Activated CD4-positive, alpha-beta T cell treated with anti-CD3 and anti-CD28 coated beads, Interleukin-2, amount 50 U/mL, for 4 hours (primary cell): ENCODE measurements around the gene CHPF2.

Experiments used
- DNase-seq, 2 experiments: peaks; one replicate each; pipeline ENCODE4 v3.0.0-alpha.2; 2020

The CHPF2 gene

DNA sequence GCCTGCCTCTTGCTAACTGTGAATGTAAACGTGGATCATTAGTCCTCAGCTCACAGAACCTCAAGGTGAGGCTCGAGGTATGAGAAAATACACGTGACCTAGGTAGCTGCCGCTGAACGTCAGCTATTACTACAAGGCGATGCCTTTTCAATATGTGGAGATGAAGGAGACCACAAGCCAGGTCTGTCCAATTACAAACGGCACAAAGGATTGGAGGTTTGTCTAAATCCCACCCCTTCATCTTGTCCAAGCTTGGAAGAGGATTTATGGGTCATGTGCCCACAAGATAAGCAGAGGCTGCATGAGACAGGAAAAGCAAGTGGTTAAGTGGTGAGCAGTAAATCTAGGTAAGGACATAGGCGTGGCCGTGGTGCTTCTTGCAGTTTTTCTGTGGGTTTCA, 25.4 kb upstream of the CHPF2 start:
- DNase-seq = no peak

DNA sequence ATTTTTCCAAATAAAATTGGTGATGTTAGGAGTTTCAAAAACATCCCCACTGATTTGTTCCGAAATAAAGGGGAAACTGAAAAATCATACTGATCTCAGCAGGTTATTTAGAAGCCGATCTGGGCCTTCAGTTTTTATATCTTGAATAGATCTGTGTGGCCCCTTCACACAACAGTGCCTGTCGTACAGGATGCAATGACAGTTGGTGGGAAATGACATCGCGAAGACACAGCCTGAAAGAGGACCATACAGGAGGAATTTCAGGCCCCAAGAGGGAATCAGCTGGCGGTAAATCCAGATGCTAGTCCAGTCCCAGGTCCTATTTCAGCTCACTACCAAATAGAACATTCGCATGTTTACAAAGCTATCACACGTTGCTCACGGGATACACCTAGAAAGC, 25.0 kb upstream of the CHPF2 start:
- DNase-seq = no peak

DNA sequence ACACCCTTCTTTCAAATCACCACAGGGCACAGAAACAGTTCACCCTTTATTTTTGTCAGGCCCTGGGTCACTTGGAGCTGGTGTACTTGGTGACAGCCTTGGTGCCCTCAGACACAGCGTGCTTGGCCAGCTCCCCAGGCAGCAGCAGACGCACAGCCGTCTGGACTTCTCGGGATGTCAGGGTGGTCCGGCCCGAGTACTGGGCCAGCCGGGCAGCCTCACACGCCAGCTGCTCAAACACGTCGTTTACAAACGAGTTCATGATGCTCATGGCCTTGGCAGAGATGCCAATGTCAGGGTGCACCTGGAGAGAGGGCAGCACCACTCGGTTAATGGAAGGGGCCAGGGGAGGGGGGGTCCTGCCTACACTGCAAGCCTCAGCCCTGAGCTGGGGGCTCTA, 24.5 kb upstream of the CHPF2 start:
- DNase-seq = no peak

DNA sequence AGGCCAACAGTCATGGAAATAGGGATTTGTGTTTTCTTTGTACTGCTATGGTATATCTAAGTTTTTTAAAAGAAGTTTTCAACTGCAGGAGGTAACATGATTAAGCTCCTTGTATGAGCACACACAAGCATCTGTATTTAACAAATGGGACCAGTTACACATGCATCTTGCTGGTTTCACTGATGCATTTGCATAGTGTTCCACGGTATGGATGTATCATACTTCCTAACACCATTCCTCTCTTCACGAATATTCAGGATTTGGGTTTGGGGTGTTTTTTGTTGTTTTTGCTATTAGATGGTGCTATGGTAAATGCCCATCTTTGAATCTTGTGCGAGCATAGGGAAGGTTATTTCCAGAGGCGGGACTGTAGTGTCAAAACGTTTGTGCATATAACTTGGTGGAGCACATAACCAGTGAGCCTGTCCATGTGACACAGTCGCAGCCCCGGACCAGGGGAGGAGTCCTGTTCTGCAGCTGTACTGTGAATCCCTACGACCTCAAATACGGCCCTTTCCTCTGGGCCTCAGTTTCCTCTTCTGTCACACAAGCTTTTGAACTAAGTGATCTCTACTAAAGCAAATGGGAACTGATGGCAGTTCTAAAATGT, 23.9 kb upstream of the CHPF2 start:
- DNase-seq = no peak

DNA sequence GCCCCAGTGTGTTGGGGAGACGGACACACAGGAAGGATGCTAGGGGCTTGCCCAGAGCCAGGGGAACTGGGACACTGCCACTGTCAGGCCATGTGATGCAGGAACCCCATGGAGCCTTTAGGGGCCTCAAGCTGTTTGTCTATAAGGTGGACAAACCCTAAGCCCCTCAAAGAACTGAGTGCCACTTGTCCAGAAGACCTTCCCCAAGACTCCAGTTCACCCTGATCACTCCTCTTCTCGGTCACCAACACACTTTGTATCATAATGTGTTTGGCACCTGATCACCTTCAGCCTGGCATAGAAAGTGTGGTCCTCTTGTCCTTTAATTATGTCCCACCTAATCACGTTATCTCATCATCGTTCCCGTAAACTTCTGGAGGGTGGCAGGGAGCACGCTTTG, 22.7 kb upstream of the CHPF2 start:
- no peak for DNase-seq

DNA sequence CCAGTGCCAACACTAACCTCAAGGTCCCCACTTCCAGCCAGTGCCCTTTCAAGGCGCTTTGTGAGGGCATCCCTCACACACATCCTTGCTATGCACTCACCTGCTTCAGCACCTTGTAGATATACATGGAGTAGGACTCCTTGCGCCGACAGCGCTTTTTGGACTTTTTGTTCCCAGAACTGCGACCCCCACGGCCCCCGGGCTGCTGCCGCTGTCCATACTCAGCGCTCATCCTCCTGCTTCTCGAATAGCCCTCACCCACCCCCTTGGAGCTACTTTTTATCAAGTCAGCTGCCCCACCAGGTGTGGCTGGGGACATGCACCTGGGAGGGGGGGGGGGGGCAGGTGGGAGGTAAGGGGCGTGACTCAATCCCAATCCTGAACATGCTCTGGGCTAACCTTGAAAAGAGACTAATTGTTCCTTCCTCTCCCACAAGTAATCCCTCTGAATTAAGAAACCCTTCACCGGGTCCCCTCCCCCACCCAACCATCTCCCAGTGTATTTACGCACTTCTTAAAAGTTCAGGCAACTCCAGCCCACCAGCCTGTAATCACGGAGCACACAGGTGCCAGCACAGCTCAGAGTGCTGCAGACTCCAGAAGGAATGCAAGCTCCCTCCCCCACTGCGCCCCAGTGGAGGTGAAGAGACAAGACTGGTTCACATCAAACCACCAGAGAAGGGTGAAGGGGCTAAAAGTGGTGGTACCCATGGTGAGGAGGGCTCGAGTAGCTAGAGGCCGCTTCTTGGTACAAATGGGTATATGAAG, 22.0 kb upstream of the CHPF2 start, which contains the start of gene H2BK1:
Gene H2BK1 (minus strand): TSS at position 402 of the 768 bp plus-strand sequence. CDS start 170 bp downstream, at position 232.
- DNase-seq = no peak

DNA sequence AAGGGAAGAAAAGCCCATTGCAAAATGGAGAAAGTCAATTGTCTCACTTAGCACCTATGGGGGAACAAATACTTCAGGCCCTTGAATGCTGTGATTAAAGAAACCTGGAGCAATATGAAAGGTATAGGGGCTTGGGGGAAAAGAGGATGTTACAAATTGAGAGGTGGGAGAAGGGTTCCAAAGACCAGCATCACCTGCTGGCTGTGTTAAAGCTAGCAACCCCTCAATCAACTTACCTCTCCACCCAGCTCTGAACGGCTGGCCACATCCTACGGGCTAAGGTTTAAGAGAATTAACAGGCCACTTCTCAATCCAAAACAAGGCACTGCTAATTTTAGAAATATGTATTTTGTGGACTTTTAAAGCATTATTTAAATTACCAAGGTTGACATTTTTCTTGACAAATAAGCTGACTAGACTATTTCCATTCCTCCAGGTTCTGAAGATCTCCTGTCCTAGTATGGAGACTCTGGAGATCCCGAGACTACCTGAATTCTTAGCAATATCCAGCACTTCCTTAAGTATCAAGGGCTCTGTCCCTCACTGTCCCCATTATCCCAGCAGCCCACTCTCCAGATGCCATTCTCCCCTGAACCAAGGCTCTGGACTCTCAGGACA, 21.0 kb upstream of the CHPF2 start:
- no peak for DNase-seq

DNA sequence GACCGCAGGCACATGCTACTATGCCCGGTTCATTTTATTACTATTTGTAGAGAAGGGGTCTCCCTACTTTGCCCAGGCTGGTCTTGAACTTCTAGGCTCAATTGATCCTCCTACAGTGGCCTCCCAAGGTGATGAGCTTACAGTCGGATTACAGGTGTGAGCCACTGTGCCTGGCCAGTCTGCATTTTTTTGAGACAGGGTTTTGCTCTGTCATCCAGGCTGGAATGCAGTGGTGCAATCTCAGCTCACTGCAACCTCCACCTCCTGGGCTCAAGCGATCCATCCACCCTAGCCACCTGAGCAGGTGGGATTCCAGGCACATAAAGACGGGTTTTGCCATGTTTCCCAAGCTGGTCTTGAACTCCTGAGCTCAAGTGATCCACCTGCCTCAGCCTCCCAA, 19.7 kb upstream of the CHPF2 start:
- no peak for DNase-seq

DNA sequence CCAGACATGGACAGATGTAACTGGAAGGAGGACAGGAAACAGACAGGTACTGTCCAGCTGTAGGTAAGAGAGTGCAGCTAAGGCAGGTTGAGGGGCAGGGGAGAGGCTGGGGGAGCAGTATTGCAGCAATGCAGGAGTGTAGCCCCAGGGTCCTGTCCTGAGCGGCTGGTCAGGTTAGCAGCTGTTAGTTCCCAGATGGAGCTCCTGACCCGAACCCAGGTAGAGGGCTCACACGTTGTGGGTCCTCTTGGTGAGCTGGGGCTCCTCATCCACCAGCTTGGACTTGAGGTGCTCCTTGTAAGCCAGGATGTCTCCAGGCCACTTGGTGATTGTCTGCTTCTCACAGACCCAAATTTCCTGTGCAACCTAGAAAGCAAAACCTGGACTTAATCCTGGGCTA, 18.5 kb upstream of the CHPF2 start:
- no peak for DNase-seq

DNA sequence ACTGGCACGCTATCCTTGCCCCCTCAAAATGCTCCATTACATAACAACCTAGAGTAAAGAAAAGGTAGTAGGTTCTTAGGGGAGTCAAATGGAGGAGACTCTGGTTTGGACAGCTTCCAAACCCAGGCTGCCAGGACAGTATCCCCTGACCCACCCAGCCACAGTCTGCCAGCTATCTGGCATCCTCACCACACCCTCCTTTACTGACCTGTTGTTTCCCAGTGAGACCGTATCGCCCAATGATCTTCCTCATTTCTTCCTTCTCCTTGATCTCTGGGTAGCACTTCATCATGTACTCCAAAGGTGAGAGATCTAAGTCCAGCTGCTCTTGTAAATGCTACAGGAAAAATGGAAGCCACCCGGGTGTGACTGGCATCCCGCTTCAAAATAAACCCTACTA, 16.9 kb upstream of the CHPF2 start:
- no peak for DNase-seq

DNA sequence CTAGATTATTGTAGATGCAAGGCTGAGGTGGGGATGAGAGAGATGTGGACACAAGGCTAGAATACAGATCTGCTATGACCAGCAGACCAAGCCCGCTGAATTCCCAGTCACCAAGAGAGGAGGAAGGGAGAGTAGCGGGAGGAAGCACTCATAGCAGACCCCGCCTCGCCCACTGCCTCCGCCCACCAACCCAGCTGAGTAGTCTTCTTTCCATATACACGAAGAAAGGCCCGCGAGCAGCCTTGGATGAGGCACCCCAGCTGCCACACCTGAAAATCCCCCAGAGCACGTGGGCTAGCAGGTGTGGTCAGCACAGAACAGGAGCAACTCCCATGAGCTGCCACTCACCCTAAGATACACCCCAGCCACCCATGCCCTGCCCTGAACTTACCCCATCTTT, 14.1 kb upstream of the CHPF2 start:
- no peak for DNase-seq

DNA sequence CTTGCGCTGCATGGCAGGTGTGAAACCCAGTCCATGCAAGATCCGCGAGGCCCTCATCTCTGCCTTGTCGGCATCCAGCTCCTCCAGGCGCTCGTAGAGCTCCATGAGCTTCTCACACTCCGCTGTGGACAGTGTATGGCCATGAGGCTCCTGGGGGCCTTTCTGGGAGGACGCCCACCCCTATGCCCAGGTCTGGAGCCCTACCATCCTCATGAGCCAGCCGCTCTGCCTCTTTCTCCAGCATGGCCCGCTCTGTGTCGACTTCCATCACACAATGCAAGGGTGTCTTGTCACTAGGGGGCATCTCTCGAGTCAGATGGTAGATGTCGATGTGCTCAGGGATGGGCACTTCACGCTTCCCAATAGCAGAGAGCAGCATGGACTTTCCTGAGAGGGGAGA, 8.6 kb upstream of the CHPF2 start:
- DNase-seq = no peak

DNA sequence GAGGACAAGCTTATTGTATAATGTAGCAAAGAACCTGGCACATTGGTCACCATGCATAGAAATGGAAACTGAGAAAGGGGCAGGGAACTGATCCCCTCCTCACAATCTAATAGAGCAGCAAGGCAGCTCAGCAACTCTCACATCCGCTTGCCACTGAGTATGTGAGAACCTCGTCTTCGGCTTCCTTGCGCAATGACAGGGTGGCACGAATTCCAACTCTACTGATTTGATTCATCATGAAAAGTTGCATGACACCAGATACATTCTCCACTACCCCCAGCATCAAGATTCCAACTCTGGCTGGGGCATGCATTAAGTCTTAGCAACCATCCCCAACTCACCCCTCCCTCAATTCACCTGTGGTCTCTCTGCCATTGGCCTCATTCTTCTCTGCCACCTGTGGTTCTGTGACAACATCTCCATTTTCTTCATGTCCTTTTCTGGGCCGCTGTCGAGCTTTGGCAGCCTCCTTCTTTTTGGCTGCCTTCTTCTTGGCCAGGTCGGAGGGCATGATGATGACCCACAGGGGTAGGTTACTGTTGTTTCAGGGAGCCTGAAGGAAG, 6.3 kb upstream of the CHPF2 start:
- DNase-seq = no peak

DNA sequence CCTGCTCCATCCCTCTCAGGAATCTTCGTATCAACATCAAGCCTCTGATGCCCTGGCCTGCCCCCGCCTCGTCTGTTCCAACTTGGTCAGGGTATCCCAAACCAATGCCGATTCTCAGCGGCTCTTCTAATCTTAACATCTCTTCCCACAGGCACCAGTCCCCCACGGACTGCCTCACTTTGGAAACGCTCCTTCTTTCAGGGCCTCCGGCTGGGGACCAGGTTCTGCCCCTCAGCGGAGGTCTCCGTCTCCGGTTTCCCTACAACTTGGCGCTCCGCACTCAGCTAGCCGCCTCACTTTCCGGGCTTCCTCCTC, 5.8 kb upstream of the CHPF2 start:
- DNase-seq = no peak

DNA sequence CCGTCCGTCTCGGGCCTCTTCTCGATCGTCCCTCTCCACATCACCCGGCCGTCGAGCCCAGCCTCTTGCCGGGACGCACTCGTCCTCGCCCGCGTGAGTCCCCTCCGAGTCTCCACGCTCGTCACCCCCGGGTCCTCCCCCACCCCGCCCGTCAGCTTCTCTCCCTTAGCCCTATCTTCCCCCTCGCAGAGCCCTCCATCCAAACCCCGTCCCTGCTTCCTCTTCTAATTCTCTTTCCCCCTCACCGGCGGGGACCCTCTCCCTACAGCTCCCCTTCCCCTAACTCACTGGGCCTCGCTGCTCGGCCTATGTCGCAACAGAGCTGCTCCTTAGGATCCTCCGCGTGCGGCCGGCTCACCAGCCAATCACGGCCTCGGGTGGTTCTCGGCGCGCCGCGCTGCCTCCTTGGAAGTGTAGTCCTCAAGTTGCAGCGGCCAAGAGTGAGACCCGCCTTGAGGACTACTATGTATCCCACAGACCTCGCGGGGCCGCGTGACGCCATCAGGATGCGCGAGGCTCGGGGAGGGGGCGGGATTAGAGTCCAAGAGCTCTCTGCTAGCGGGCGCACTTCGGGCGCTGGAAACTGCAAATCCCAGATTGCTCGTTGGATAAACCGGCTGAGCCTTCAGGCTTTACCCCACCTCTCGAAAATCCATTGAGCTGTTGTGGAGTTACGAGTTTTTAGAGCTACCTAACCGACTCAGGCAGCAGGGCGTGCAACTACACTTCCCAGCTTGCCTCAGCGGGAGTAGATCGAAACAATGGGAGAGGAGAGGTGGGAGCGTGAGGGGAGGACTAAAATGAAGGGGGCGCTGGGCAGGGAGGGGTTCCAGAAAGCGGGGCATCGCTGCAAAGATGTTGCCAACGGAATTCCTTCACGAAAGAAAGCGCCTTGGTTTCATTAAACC, 5.2 kb upstream of the CHPF2 start, which contains the start of gene ABCF2:
Gene ABCF2 (minus strand): TSS at position 331 of the 908 bp plus-strand sequence. CDS start 747 bp downstream, outside the sequence.
- peak; percentile 98 to 99 for DNase-seq

DNA sequence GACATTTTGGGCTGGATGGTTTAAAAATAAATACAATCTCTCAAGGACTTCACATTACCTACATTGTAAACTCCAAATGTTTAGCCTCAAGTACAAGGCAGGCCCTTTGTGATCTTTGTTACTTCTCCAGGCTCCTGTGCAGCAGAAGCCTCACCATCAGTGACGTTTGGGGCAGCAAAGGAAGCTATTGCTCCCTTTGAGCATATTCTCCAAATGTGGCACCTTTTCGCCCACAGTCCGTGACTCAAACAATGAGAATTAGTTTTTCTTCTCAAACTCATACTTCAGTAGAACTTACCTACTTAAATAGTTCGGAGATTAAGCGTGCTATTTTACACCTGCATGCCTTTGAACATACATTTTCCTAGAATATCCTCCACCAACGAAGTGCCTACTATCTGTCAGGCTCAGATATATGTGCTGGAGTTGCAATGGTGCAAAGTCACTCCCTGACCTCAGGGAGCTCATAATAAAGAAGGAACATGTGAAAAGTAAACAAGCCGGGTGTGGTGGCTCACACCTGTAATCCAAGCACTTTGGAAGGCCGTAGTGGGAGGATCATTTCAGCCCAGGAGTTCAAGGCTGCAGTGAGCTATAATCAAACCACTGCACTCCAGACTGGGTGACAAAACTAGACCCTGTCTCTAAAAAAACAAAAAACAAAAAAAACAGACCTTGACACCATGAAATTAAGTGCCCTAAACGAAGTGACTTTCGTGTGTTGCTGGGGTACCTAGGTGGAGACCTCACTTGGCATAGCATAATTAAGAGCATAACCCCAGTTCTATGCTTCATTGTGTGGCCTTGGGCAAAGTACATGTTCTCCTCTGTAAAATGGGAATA, 4.0 kb upstream of the CHPF2 start:
- no peak for DNase-seq

DNA sequence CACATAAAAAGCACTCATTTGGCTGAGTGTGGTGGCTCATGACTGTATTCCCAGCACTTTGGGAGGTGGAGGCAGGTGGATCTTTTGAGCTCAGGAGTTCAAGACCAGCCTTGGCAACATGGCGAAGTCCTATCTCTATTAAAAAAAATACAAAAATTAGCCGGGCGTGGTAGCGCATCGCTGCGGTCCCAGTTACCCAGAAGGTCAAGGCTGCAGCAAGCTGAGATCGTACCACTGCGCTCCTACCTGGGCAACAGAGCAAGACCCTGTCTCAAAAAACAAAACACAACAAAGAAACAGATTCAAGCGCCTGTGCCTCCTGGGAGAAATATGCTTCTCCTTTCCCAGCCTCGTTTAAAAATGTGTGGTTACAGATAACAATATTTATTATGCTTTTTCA, 3.0 kb upstream of the CHPF2 start:
- DNase-seq = no peak

DNA sequence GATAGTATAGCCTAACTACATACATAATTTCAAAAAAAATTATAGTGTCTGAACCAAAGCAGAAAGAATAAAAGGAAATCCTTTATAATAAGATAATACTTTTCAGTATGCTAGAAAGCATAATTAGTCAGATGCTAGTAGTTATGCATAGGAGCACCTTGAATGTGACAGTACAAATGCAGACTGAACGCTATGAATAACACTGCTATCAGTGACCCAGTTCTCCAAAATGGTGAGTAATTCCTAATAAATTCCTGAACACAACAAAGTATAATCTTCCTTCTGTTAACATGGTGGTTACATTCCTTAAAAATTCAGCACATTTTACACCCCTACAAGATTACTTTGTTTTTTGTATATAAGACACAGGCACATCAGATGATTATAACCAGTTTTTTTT, 1.2 kb upstream of the CHPF2 start:
- no peak for DNase-seq

DNA sequence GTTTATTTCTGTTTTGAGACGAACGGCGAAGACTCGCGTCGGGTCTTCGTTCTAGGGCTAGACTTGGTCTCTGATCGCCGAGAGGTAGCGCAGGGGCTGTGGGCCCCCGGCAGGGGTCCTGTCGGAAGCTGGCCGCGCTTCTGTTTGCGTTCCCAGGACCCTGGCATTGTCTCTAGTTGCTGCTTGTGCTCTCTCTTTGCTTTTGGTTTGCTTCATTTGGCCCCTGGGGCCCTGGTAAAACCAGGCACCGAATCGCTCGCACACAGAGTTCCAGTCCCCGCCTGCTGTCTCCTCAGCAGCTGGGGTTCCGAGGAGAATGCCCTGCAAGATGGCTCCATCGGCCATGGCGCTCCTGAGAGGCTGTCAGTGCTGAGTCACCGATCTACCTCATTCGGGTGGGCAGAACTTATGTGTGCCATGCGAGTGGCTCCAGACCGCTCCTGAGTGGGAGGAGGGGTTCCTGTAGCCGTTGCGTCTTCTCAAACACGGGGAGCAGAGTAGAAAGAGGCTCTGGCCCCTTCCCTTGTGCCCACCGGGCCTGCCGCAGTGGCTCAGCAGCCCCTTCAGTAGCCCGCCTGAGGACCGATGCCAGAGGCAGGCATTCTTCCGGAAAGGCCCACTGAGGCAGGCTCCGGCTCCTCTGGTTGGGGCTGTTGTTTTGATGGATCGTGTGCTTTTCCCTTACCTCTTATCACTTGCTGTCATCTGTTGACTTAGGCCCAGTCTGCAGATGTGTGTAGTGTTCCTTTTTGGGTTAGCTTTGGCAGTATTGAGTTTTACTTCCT, 826 bp downstream of the CHPF2 start:
- peak; percentile 72 to 78 for DNase-seq

DNA sequence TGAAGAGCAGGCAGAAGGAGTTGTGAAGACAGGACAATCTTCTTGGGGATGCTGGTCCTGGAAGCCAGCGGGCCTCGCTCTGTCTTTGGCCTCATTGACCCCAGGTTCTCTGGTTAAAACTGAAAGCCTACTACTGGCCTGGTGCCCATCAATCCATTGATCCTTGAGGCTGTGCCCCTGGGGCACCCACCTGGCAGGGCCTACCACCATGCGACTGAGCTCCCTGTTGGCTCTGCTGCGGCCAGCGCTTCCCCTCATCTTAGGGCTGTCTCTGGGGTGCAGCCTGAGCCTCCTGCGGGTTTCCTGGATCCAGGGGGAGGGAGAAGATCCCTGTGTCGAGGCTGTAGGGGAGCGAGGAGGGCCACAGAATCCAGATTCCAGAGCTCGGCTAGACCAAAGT, 1.5 kb downstream of the CHPF2 start:
- DNase-seq = no peak
